IMR-90 (cell line): ENCODE data around the gene UBXN2A. TPM values are rescaled to one million over a fixed set of nuclear protein-coding genes. Genes with fewer than 3 reads are reported as not detected.

ENCODE experiments used
- ATAC-seq: fragments of 200-7000 bp; cut with Tn5 transposase; 2 replicates; pipeline ENCODE4 v1.9.1; 2020; ENCODE audit warnings: low read depth, mild to moderate bottlenecking, moderate library complexity
- BruUV-seq: library from RNA; stranded (reverse); fragments of 400-500 nt; replicated peaks from 2 replicates; lab custom pipeline; 2021; lab: Mats Ljungman, UMichigan
- CTCF ChIA-PET: fragments of 300-600 bp; formaldehyde crosslinking; extraction: SDS; loops from one replicate; lab custom pipeline; 2021; ENCODE audit warnings: antibody characterized with exemption; lab: Yijun Ruan, JAX
- POLR2A ChIA-PET: fragments of 300-600 bp; sonication (Branson Sonifier 250); formaldehyde crosslinking; loops from one replicate; lab custom pipeline; 2022; ENCODE audit warnings: antibody characterized with exemption; ENCODE audit not compliant: unreplicated experiment; lab: Charles Lee
- DNase-seq: peaks from one replicate; pipeline ENCODE4 v3.0.0; 2013
- H2AFZ ChIP-seq: replicated peaks from 2 replicates; pipeline ENCODE3; 2013; ENCODE audit warnings: low read length, mild to moderate bottlenecking; ENCODE audit not compliant: poor library complexity
- H2AK5ac ChIP-seq: 2 replicates; pipeline ENCODE4 v1.6.1; 2013; ENCODE audit warnings: low read depth, low read length, inconsistent platforms
- H2AK9ac ChIP-seq: replicated peaks from 2 replicates; pipeline ENCODE3; 2013; ENCODE audit warnings: mild to moderate bottlenecking, low read depth, low read length, moderate library complexity; ENCODE audit not compliant: poor library complexity
- H2BK120ac ChIP-seq: 2 replicates; pipeline ENCODE4 v1.6.1; 2013; ENCODE audit warnings: low read depth, low read length, inconsistent platforms
- H2BK15ac ChIP-seq: 3 replicates; pipeline ENCODE4 v1.6.1; 2013; ENCODE audit warnings: low read depth, low read length, inconsistent platforms
- H2BK20ac ChIP-seq: 2 replicates; pipeline ENCODE4 v1.6.1; 2013; ENCODE audit warnings: low read depth, mild to moderate bottlenecking, inconsistent platforms, low read length, moderate library complexity
- H2BK5ac ChIP-seq: 2 replicates; pipeline ENCODE4 v1.6.1; 2013; ENCODE audit warnings: mild to moderate bottlenecking, low read depth, low read length, inconsistent platforms; ENCODE audit not compliant: poor library complexity, severe bottlenecking
- H3K14ac ChIP-seq: replicated peaks from 2 replicates; pipeline ENCODE4 v1.6.1; 2013; ENCODE audit warnings: low read depth, low read length, inconsistent platforms
- H3K18ac ChIP-seq: 2 replicates; pipeline ENCODE4 v1.6.1; 2013; ENCODE audit warnings: low read depth, low read length, control low read depth
- H3K23ac ChIP-seq: 2 replicates; pipeline ENCODE4 v1.6.1; 2013; ENCODE audit warnings: low read depth, low read length, inconsistent platforms
- H3K27ac ChIP-seq: 2 replicates; pipeline ENCODE4 v1.5.1; 2013; ENCODE audit warnings: mild to moderate bottlenecking, control low read depth, low read length; ENCODE audit not compliant: insufficient read depth
- H3K27me3 ChIP-seq: 2 replicates; pipeline ENCODE4 v1.6.1; 2013; ENCODE audit warnings: low read length; ENCODE audit not compliant: control insufficient read depth, insufficient read depth
- H3K36me3 ChIP-seq: 2 replicates; pipeline ENCODE4 v1.6.1; 2013; ENCODE audit warnings: low read length, mixed read lengths; ENCODE audit not compliant: control insufficient read depth, insufficient read depth
- H3K4ac ChIP-seq: 2 replicates; pipeline ENCODE4 v1.6.1; 2013; ENCODE audit warnings: low read depth, low read length, inconsistent platforms
- H3K4me1 ChIP-seq: 2 replicates; pipeline ENCODE4 v1.6.1; 2013; ENCODE audit warnings: low read length, mixed read lengths; ENCODE audit not compliant: control insufficient read depth, insufficient read depth
- H3K4me2 ChIP-seq: 2 replicates; pipeline ENCODE4 v1.6.1; 2013; ENCODE audit warnings: low read depth, mild to moderate bottlenecking, control low read depth, low read length, moderate library complexity
- H3K4me3 ChIP-seq: 2 replicates; pipeline ENCODE4 v1.5.1; 2013; ENCODE audit warnings: low read depth, mild to moderate bottlenecking, control low read depth, low read length, moderate library complexity; ENCODE audit not compliant: insufficient read depth
- H3K56ac ChIP-seq: 2 replicates; pipeline ENCODE4 v1.6.1; 2013; ENCODE audit warnings: low read length, inconsistent platforms; ENCODE audit not compliant: insufficient read depth; ENCODE audit errors: extremely low read depth
- H3K79me1 ChIP-seq, 2 experiments: 2 replicates each; pipeline ENCODE4 v1.6.1; 2013; ENCODE audit warnings: low read length in 2 of 2, inconsistent platforms in 1 of 2, low read depth in 1 of 2
- H3K9ac ChIP-seq: 2 replicates; pipeline ENCODE4 v1.6.1; 2013; ENCODE audit warnings: low read depth, low read length, control low read depth
- H3K9me1 ChIP-seq: 2 replicates; pipeline ENCODE4 v1.6.1; 2013; ENCODE audit warnings: low read length, inconsistent platforms; ENCODE audit not compliant: insufficient read depth
- H3K9me3 ChIP-seq: 2 replicates; pipeline ENCODE4 v1.6.1; 2013; ENCODE audit warnings: low read length; ENCODE audit not compliant: control insufficient read depth, insufficient read depth
- H4K20me1 ChIP-seq: 2 replicates; pipeline ENCODE4 v1.6.1; 2013; ENCODE audit warnings: low read length, inconsistent platforms; ENCODE audit not compliant: insufficient read depth
- H4K5ac ChIP-seq: 2 replicates; pipeline ENCODE4 v1.6.1; 2013; ENCODE audit warnings: mild to moderate bottlenecking, low read depth, low read length, control low read depth
- H4K8ac ChIP-seq, 2 experiments: 2 replicates each; pipeline ENCODE4 v1.6.1; 2013; ENCODE audit warnings: low read depth in 2 of 2, low read length in 2 of 2, control low read depth in 1 of 2, inconsistent platforms in 1 of 2
- H4K91ac ChIP-seq: 2 replicates; pipeline ENCODE4 v1.6.1; 2013; ENCODE audit warnings: low read depth, low read length, inconsistent platforms; ENCODE audit not compliant: insufficient read depth
- BHLHE40 ChIP-seq: fragments of 150-350 bp; IDR thresholded peaks from 2 replicates; pipeline ENCODE4 v1.6.1; 2016; ENCODE audit warnings: mild to moderate bottlenecking, low read depth, low read length
- CEBPB ChIP-seq: IDR thresholded peaks from 2 replicates; pipeline ENCODE4 v1.6.1; 2012; ENCODE audit warnings: low read depth, low read length, improper control_type of control experiment
- CHD1 ChIP-seq: IDR thresholded peaks from 2 replicates; pipeline ENCODE4 v1.6.1; 2012; ENCODE audit warnings: low read depth, low read length, improper control_type of control experiment
- CTCF ChIP-seq: conservative IDR thresholded peaks from 2 replicates; pipeline ENCODE4 v1.5.1; 2012; ENCODE audit warnings: mild to moderate bottlenecking, low read depth, low read length, improper control_type of control experiment
- ELK1 ChIP-seq: fragments of 150-350 bp; IDR thresholded peaks from 2 replicates; pipeline ENCODE4 v1.6.1; 2016; ENCODE audit warnings: low read depth, mild to moderate bottlenecking, low read length, moderate library complexity, borderline replicate concordance
- FOS ChIP-seq: fragments of 150-350 bp; IDR thresholded peaks from 2 replicates; pipeline ENCODE4 v1.6.1; 2016; ENCODE audit warnings: low read depth, low read length
- MAFK ChIP-seq: IDR thresholded peaks from 2 replicates; pipeline ENCODE4 v1.6.1; 2012; ENCODE audit warnings: low read depth, low read length, improper control_type of control experiment
- MAZ ChIP-seq: IDR thresholded peaks from 2 replicates; pipeline ENCODE4 v1.6.1; 2012; ENCODE audit warnings: low read depth, mild to moderate bottlenecking, low read length, improper control_type of control experiment, moderate library complexity, borderline replicate concordance
- MXI1 ChIP-seq: IDR thresholded peaks from 2 replicates; pipeline ENCODE4 v1.6.1; 2012; ENCODE audit warnings: low read depth, mild to moderate bottlenecking, low read length, moderate library complexity, borderline replicate concordance
- NFE2L2 ChIP-seq: fragments of 150-350 bp; IDR thresholded peaks from 2 replicates; pipeline ENCODE4 v1.6.1; 2016; ENCODE audit warnings: low read depth, mild to moderate bottlenecking, low read length
- POLR2A ChIP-seq: IDR thresholded peaks from 2 replicates; pipeline ENCODE4 v1.6.1; 2012; ENCODE audit warnings: mild to moderate bottlenecking, low read depth, low read length
- RAD21 ChIP-seq: IDR thresholded peaks from 2 replicates; pipeline ENCODE4 v1.6.1; 2012; ENCODE audit warnings: low read length, improper control_type of control experiment
- RCOR1 ChIP-seq: IDR thresholded peaks from 2 replicates; pipeline ENCODE4 v1.6.1; 2012; ENCODE audit warnings: mild to moderate bottlenecking, low read length, improper control_type of control experiment; ENCODE audit not compliant: insufficient replicate concordance
- RFX5 ChIP-seq: IDR thresholded peaks from 2 replicates; pipeline ENCODE4 v1.8.0; 2012; ENCODE audit warnings: low read depth, mild to moderate bottlenecking, low read length, moderate library complexity
- SMC3 ChIP-seq: fragments of 150-350 bp; IDR thresholded peaks from 2 replicates; pipeline ENCODE4 v1.6.1; 2016; ENCODE audit warnings: low read depth, mild to moderate bottlenecking, antibody characterized with exemption, low read length, moderate library complexity
- USF2 ChIP-seq: fragments of 150-350 bp; IDR thresholded peaks from 2 replicates; pipeline ENCODE4 v1.6.1; 2017; ENCODE audit warnings: mild to moderate bottlenecking, antibody characterized with exemption, low read length, low read depth
- WGBS, 2 experiments: methylation state at CpG; one replicate each; pipeline versions ENCODE4 v1.1.5 to v1.1.7; 2013; ENCODE audit warnings: missing lambda C conversion rate in 2 of 2; ENCODE audit not compliant: insufficient read length in 1 of 2; ENCODE audit errors: extremely low coverage in 2 of 2; 5-methylcytosine and 5-hydroxymethylcytosine counted together
- dilution Hi-C: fragments of 300-500 bp; cut with HindIII; formaldehyde crosslinking; loops from one replicate; pipeline ENCODE4 v1.14.3; 2018; ENCODE audit warnings: low sequenced_read_pairs; ENCODE audit not compliant: unreplicated experiment
- in situ Hi-C: fragments of 300-500 bp; cut with MboI; formaldehyde crosslinking; loops from 3 replicates; pipeline ENCODE4 v1.14.3; 2019; ENCODE audit warnings: low sequenced_read_pairs, inconsistent platforms, mixed read lengths
- intact Hi-C: fragments of 100-400 bp; cut with micrococcal nuclease; formaldehyde crosslinking; loops from 2 replicates; pipeline ENCODE4 v1.10.0; 2022
- polyA plus RNA-seq, 3 experiments: library from polyadenylated mRNA; depleted of rRNA; stranded (reverse); fragments of >200 nt; gene quantifications; 2 replicates each; pipeline ENCODE4 v1.2.3, GENCODE V29; 2012; ENCODE audit warnings: low replicate concordance in 1 of 3
- total RNA-seq: library from RNA; depleted of rRNA; stranded (reverse); fragments of >200 nt; gene quantifications from 2 replicates; pipeline ENCODE4 v1.2.3, GENCODE V29; 2012

The UBXN2A gene
- total and polyA plus RNA-seq, 2 of the 4 experiments (the other 2 are of a cell fraction): 4.6 to 7.7 TPM

- Histone ChIP-seq H2BK20ac (no peak overlapping the region), H3K4ac (no peak overlapping the region), H4K91ac (no peak overlapping the region), H3K79me1 (peaks cover 21 to 73% of the 10 kb centered on the region in 2 experiments), H2AK9ac (peak overlapping the region; percentile 78), H3K4me3 (no peak overlapping the region), H3K23ac (no peak overlapping the region), H2BK5ac (no peak overlapping the region), H3K4me1 (peaks cover 14% of the 10 kb centered on the region), H3K9me3 (no peaks in the 10 kb centered on the region), H3K9ac (no peak overlapping the region), H3K4me2 (no peak overlapping the region), H3K27ac (no peak overlapping the region), H3K27me3 (no peaks in the 10 kb centered on the region), H2AFZ (no peak overlapping the region), H3K14ac (no peak overlapping the region; the same call in 1 of the 2 replicates), H2AK5ac (no peak overlapping the region), H2BK120ac (no peak overlapping the region), H4K5ac (no peak overlapping the region), H3K56ac (no peak overlapping the region), H3K36me3 (peaks cover 5% of the 10 kb centered on the region), H4K8ac (no peak overlapping the region), H3K18ac (no peak overlapping the region), H4K20me1 (peaks cover 9% of the 10 kb centered on the region; the same call in 1 of the 2 replicates), H2BK15ac (no peak overlapping the region; the same call in 2 of the 3 replicates), H3K9me1 (peaks cover 16% of the 10 kb centered on the region)
- WGBS, 2 experiments: 100% methylated on average over 4 of the region's 11 CpGs; no CpG with 5 or more reads in 1 of the 2 experiments
- in situ Hi-C loops: no loop called here
- no peak for ATAC-seq
- POLR2A ChIA-PET: no interaction called here
- dilution Hi-C loops: no loop called here
- DNase-seq: no peak
- BruUV-seq: no TSS peak
- intact Hi-C loops: loop anchor here (10.0 kb wide), 1 partner anchor 101 kb away; the partner anchor contains the start of genes FKBP1B and WDCP
- no peak for TF ChIP-seq MAFK
- TF ChIP-seq RFX5: no peak
- no peak for TF ChIP-seq SMC3
- TF ChIP-seq CTCF: no peak
- TF ChIP-seq FOS: no peak
- no peak for TF ChIP-seq RAD21
- TF ChIP-seq NFE2L2: no peak
- TF ChIP-seq MXI1: no peak
- no peak for TF ChIP-seq MAZ
- TF ChIP-seq CHD1: no peak
- TF ChIP-seq ELK1: no peak
- no peak for TF ChIP-seq USF2
- TF ChIP-seq RCOR1: no peak
- TF ChIP-seq CEBPB: no peak
- no peak for TF ChIP-seq BHLHE40
- TF ChIP-seq POLR2A: no peak
- CTCF ChIA-PET: no interaction called here
Observed at GRCh38 chr2:23943666-23944065, 3.4 kb downstream of the UBXN2A start.
